Measurements from ENCODE around the gene SERINC1.

GRCh38 chr6:122412001-122412400 is 59.6 kb downstream of the SERINC1 start:
- TF ChIP-seq REST (IDR thresholded peaks at IDR 0.05; ENCODE audit: borderline replicate concordance) = no peak
- TF ChIP-seq RAD21 (conservative IDR thresholded peaks at IDR 0.05) = no peak
- TF ChIP-seq CTCF (IDR thresholded peaks at IDR 0.05; ENCODE audit: poor library complexity, severe bottlenecking) = no peak
- TF ChIP-seq TAF1 (IDR thresholded peaks at IDR 0.05; ENCODE audit: low read depth) = no peak
- no peak for TF ChIP-seq EP300 (conservative IDR thresholded peaks at IDR 0.05; ENCODE audit: poor library complexity, severe bottlenecking)
- TF ChIP-seq POLR2AphosphoS5 (IDR thresholded peaks at IDR 0.05) = no peak
- TF ChIP-seq MXI1 (conservative IDR thresholded peaks at IDR 0.05; ENCODE audit: poor library complexity, severe bottlenecking) = no peak
- no peak for TF ChIP-seq EZH2 (IDR thresholded peaks at IDR 0.05; ENCODE audit: borderline replicate concordance, insufficient read depth, low read length, poor library complexity, severe bottlenecking)

All from neural cell (in vitro differentiated cells).